Skin of body (tissue), 2 donors: ENCODE measurements around the gene DHRSX. TPM values are rescaled to one million over a fixed set of nuclear protein-coding genes. Genes with fewer than 3 reads are reported as not detected.
"Not testable (repeated sequence)": the region's sequence is repeated elsewhere in the genome, so short reads cannot be mapped to it uniquely, and the experiment has no call there.

Experiments
- DNase-seq: peaks from one replicate; lab custom pipeline; 2025; lab: John Stamatoyannopoulos, UW
- total RNA-seq: library from RNA; depleted of rRNA; stranded (reverse); fragments of >200 nt; gene quantifications from one replicate; pipeline ENCODE4 v1.2.3, GENCODE V29; 2014

The DHRSX gene
- total RNA-seq, 1 donor from 2014 or later = 16.1 TPM

DNA sequence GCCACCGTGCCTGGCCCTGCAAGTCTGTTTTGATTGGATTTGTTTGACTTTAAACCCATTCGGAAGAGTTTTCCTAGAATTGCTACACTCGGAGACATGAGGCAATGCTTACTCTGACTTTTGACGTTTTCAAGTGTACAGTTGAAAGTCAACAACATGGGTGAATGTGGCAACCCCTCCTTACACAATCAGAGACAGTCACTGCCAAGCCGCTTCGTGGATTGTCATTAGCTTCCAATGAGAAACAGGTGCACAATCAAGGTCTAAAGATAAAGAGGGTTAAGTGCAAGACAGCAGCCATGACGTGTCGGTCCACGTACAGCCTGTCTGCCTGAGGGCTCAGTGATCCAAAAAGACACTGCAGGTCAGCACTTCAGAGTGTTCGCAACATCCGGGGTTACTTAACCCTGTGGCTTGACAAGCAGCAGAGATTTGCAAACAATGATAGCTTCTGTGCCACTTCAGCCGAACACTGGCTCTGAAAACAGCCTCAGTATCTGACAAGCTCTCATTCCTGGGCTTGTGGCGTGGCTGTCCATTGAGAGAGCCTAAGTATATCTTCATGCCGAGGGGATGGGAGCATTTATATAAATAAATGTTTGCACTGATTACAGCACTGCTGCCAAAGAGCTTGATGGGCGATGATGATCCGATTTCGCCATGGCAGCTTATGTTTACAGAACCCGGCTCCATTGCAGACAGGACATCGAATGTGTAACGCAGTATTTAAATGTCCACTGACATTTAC is 180.0 kb downstream of the DHRSX start:
- no peak for DNase-seq

DNA sequence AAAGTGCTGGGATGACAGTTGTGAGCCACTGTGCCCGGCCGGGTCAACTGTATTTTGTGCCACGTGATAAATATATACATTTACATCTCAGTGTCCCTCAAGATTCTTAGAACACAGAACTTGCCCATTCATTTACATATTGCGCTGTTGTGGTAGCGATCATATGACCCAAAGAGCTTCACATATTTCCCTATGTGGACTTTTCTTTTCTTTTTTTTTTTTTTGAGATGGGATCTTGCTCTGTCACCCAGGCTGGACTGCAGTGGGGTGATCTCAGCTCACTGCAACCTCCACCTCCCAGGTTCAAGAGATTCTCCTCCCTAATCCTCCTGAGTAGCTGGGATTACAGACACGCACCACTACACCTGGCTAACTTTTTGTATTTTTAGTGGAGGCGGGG is 180.7 kb downstream of the DHRSX start:
- DNase-seq = no peak

DNA sequence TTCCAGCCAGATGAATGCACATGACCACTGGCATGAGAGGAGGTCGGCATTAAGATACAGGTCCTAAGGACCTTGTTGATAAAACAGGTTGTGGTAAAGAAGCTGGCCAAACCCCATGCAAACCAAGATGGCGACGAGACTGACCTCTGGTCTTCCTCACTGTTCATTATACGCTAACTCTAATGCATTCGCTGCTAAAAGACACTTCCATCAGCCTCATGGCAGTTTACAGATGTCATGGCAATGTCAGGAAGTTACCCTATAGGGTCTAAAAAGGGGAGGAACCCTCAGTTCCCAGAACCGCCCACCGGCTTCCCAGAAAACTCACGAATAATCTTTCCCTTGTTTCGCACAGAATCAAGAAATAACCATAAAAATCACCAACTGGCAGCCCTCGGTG is 182.4 kb downstream of the DHRSX start:
- no peak for DNase-seq

DNA sequence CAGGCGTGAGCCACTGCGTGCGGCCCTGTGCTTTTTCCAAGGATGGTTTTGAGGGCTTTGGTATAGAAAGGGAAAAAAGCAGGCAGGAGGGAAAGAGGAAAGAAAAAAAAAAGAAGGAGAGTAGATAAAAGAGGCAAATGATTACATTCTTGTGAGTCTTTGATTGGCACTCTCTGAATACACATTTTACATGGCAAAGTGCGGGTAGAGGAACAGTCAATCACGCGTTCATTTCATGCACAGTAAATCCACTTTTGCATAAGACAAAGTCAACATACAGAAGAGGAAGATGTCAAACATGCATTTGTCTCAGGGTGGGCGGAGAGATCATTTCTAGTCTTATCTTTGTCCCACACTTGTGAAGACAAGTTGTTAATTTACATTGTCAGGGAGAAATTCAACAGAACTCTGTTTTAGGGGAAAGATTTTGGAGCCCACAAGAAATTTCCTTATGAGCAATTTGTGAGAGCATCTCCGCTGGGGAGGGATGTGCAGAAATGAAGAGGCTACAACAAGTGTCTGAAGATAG is 183.2 kb downstream of the DHRSX start:
- DNase-seq = no peak

DNA sequence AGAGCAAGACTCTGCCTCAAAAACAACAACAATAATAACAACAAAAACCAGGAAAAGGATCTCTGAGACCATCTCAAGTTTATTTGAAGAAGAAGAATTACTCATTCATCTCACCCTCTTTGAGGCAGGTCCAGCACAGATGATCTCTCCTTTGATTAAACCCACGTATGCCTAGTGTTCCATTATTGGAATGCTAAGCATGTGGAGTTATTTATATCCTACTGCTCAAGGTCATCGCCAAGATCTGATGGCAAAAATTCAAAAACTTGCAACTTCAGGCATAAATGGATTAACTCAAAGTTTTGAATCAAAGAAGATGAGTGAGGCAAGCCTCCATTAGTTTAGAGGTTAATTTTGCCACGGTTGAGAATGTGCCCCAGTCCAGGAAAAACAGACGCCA is 184.2 kb downstream of the DHRSX start:
- no peak for DNase-seq

DNA sequence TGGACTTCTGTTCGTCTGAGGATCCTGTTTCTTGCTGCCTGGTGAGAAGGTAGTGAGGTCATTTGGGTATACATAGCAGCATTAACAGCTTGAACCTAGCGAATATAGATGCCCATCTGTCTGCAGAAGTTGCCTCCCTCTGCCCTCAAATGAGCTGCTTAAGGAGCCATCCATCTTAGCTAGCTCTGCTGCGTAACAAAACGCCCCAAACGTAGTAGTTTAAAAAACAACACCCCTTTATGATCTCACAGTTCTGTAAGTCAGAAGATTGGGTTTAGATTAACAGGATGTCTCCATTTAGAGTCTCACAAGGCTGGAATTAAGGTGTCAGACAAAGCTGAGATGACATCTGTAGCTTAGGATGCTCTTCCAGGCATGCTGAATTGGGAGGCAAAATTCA is 185.3 kb downstream of the DHRSX start:
- DNase-seq = no peak

DNA sequence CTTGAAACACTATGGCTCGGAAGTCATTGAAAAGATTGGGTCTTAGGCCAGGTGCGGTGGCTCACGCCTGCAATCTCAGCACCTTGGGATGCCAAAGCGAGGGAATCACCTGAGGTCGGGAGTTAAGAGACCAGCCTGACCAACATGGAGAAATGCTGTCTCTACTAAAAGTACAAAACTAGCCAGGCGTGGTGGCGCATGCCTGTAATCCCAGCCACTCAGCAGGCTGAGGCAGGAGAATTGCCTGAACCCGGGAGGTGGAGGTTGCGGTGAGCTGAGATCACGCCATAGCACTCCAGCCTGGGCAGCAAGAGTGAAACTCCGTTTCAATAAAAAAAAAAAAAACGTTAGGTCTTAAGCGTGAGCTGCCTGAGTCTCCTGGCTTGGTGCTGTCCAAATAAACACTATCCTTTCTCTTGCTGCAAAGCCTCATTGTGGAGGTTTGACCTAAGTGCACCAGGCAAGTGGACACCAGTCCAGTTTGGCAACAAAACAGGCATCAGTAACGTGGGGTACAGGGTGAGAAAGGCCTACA is 185.9 kb downstream of the DHRSX start:
- no peak for DNase-seq

DNA sequence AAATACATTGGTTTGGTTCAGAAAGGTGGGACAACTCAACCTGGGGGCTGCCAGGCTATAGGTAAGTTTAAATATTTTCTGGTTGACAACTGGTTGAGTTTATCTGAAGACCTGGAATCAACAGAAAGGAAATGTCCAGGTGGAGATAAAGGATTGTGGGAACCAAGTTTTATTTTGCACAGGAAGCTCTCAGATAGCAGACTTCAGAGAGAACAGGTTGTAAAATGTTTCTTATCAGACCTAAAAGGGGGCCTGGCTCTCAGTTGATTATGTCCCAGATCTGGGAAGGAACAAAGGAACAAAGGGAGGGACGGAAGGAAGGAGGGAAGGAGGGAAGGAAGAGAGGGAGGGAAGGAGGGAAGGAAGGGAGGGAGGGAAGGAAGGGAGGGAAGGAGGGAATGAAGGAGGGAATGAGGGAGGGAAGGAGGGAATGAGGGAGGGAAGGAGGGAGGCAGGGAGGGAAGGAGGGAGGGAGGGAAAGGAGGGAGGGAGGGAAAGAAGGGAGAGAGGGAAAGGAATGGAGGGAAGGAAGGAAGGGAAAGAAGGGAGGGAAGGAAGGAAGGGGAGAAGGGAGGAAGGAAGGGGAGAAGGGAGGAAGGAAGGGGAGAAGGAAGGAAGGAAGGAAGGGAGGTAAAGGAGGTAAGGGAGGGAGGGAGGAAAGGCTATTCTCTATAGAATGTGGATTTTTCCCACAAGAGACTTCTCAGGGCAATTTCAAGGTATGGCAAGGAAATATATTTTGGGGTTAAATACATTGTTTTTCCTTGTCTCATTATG is 186.7 kb downstream of the DHRSX start:
- DNase-seq = no peak

DNA sequence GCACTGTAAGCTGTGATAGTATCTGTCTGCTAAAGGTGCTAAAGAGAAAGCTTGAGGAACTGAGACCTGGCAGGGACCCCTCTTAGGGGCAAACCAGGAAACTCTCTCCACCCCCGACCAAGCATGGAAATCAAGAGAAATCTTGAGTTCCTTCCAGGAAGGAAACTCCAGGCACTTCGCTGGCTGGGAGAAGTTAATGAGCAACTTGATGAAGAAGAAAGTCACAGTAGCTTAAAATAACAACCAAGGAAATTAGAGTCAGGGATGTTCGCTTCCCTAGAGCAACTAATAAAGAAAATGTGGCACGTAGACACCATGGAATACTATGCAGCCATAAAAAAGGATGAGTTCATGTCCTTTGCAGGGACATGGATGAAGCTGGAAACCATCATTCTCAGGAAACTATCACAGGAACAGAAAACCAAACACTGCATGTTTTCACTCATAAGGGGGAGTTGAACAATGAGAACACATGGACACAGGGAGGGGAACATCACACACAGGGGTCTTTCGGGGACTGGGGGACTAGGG is 188.7 kb downstream of the DHRSX start:
- DNase-seq = not testable (repeated sequence)

DNA sequence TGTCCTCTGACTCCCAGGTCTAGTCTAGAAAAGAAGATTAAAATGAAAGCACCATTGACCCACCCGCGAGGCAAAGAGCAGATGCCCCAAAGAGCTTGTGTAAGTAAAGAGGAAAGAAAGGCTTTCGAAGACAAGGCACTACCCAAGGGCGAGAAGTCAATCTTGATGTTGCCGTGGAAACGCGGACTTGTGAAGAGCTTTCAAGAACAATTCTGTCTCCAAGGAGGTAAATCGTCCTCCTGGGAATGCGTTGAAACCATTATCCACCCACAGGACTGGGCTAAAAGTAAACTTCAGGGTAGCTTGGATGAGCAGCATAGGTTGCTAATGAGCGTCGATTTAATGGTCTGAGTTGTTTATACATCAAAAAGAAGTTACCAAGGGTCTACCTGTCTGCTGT is 189.3 kb downstream of the DHRSX start:
- DNase-seq = no peak

DNA sequence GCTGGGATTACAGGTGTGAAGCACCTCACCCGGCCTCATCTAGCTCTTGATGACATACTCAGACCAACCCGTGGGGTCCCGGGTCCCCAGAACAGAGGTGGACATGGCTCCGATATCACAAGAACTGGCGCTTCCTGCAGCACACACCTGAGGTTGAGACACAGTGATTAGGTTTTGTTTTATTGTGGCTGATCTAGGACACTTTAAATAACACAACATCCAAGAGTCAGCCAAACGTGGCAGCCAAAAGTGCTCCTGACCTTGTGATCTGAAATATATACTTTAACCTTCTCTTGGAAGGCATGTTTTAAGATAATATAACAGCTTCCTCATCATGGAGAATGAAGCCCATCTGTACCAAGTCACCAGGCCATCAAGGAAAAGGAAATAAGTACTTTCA is 198.9 kb downstream of the DHRSX start:
- DNase-seq = no peak

DNA sequence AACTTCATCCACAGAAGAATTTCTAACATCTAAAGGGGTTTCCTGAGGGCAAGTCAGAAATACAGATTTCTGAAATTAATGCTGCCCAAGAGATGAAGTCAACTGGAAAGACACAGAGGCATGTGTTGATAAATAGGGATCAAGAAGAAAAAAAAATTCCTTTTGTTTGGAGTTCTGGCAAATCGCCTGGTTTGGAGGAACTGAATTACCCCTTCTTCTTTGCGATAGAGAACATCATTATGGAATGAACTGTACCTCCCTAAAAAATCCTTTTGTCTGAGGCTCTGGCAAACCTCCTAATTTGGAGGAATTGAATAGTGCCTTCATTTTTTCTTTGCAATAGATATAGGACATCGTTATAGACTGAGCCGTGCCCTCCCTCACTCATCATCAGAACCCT is 200.9 kb downstream of the DHRSX start:
- no peak for DNase-seq

DNA sequence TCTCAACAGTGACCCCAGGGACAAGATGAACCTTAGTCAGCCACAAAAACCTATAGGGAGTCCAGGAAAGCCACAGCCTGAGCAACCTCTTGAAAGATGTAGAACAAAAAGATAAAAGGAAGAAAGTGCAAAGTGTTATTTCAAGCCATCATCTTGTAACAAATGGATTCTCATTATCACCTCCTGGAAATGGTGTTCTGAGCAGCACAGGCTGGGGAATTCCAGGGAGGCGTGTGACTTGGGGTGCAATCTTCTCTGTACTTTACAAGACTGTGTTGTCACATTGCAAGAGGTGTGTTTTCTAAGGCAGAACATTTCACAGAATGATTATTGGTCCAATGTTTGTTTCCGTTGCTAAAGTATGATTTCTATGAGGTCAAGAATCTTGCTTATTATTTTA is 214.0 kb downstream of the DHRSX start:
- no peak for DNase-seq

DNA sequence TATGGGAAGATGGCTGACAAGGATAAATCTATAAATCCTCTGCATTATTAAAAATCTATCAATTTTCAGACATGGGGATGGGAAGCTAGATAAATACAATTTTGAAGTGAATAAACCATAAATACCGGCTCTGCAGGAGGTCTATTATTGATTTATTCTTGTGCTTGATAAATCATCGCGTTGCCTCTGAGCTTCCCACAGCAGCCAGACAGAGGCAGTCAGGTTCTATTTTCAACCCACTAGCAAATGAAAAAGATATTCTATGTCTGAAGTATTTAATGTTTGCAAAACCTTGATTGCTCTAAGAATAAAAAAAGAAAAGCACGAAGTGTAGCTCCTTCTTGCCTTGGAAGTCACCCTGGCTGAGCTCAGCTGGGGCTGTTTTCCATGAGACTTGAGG is 216.2 kb downstream of the DHRSX start:
- DNase-seq = no peak

DNA sequence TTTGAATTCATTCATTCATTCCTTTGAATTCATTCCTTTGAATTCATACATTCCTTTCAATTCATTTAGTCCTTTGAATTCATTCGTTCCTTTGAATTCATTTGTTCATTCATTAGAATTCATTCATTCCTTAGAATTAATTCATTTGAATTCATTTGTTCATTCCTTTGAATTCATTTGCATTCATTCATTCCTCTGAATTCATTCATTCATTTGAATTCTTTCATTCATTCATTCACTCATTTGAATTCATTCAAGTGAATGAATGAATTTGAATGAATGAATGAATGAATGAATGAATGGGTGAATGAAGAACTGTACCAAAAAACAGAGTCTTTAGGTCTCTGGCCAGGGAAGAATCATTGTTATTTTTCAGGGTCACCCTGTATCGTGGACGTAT is 216.6 kb downstream of the DHRSX start:
- no peak for DNase-seq

DNA sequence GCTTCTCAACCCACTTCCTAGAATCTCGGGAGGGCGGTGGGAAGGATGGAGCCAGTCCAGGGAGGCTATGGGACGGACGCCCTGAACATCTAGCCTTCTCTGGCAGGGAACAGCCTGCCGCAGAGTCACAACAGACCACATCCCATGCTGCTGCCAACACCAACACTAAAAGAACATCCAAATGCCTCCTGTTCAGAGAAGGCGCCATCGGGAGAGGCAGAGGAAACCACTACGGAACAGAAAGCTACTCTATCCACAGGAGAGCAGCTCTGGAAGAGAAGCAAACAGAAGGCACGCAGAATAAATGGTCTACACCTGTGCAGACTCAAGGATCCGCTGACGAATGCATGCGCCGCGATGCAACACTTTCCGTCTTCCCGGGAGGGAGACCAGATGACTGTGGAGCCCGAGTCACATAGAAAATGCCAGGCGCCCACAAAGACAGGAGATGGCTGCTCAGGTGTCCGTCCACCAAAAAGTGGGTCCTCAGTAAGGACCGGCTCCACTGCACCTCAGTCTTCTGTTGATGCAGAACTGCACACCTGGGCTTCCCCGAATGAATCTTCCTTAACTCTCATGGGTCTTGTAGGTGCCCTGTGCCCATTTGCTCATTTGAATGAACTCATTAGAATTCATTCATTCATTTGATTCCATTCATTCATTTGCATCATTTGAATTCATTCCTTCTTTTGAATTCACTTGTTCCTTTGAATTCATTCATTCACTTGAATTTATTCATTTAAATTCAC is 217.5 kb downstream of the DHRSX start:
- no peak for DNase-seq

DNA sequence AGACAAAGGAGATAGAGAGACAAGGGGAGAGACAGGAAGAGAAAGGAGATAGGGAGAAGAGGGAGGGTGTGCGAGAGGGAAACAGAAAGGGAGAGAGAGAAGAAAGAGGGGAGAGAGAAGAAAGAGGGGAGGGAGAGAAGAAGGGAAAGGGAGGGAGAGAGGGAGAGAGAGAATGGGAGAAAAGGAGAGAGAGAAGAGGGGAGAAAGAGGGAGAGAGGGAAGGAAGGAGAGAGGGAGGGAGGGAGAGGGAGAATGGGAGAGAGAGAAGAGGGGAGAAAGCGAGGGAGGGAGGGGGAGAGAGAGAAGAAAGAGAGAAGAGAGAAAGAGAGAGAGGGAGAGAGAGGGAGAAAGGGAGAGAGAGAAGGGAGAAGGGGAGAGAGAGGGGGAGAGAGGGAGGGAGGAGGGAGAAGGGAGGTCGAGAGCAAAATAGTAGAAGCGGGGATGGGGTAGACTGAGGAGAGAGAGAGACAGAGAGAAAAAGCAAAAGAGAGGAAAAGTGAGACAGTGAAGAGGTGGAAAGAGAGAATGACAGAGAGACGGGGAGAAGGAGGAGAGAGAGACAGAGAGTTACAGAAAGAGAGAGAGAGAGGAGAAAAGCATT is 218.2 kb downstream of the DHRSX start:
- no peak for DNase-seq

DNA sequence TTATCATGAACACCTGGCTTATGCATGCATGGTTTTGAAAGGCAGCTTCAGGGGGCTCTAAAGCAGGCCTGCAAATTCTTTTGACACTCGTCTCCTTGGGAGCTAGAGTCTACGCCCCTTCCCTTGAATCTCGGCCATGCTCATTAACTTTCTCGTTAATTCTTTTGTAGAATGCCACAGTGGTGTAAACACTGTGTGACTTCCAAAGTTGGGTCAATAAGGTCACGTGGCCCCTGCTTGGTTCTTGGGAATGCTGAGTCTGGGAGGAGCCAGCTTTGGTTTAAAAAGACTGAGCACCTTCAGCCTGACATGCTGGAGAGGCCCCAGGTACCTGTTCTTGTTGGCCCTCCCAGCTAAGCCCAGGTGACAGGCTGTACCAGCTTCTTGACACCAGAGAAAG is 228.4 kb downstream of the DHRSX start:
- DNase-seq = no peak

DNA sequence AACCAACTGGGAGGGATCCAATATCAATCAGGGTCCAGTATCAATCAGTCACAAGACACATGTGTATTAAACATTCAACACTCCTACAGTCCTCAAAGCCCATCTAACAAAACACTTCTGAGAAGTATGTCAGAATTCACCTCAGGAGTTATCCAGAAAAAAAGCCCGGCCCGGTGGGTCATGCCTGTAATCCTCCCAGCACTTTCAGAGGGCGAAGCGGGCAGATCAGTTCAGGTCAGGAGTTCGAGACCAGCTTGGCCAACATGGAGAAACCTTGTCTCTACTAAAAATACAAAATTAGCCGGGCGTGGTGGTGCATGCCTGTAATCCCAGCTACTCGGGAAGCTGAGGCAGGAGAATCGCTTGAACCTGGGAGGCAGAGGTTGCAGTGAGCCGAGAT is 229.2 kb downstream of the DHRSX start:
- not testable (repeated sequence) for DNase-seq

DNA sequence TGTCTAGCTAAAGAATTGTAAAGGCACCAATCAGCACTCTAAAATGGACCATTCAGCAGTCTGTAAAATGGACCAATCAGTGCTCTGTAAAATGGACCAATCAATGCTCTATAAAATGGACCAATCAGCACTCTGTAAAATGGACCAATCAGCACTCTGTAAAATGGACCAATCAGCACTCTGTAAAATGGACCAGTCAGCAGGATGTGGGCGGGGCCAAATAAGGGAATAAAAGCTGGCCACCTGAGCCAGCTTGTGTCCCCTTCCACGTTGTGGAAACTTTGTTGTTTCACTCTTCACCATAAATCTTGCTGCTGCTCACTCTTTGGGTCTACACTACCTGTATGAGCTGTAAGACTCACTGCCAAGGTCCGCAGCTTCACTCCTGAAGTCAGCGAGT is 230.0 kb downstream of the DHRSX start:
- not testable (repeated sequence) for DNase-seq

DNA sequence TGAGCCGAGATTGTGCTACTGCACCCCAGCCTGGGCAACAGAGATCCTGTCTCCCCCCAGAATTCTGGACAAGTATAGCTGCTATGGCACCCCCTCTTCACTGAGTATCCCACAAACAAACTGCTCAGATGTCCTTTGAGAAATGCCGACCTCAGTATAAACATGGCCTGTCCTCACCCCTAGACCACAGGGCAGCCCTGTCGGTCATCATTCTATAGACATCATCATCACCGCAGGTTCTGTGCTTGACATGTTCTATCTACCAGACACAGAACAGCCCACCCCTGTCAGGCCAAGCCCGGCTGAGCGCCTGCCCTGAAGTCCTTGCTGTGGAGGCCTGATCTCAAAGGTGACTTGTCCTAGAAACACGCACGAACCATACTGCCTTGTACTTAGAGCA is 232.9 kb downstream of the DHRSX start:
- no peak for DNase-seq
